Natural killer cell (primary cell): ENCODE data around the gene PRKAA1. TPM values are rescaled to one million over a fixed set of nuclear protein-coding genes. Genes with fewer than 3 reads are reported as not detected.

ENCODE experiments used
- ATAC-seq, 3 donors: fragments of 150-1000 bp in 2 of 3; fragments of 200-7000 bp in 1 of 3; cut with Tn5 transposase; 1 replicate in 1 of 3; 2 replicates in 2 of 3; pipeline ENCODE4 v1.10.0; 2021; ENCODE audit warnings: mild to moderate bottlenecking in 2 of 3, moderate library complexity in 2 of 3
- DNase-seq, 2 donors: peaks; one replicate each; pipeline versions ENCODE4 v3.0.0 to v3.0.0-alpha.2; 2013 to 2021; ENCODE audit warnings: mixed read lengths in 1 of 2
- H3K27ac ChIP-seq: one replicate; pipeline ENCODE4 v1.5.1; 2013; ENCODE audit warnings: mild to moderate bottlenecking, low read length
- H3K27me3 ChIP-seq: one replicate; pipeline ENCODE4 v1.6.1; 2013; ENCODE audit warnings: low read length; ENCODE audit not compliant: control insufficient read depth, insufficient read depth
- H3K36me3 ChIP-seq: one replicate; pipeline ENCODE4 v1.6.1; 2013; ENCODE audit warnings: low read length; ENCODE audit not compliant: control insufficient read depth, insufficient read depth
- H3K4me1 ChIP-seq: one replicate; pipeline ENCODE4 v1.6.1; 2013; ENCODE audit warnings: low read length; ENCODE audit not compliant: control insufficient read depth, insufficient read depth
- H3K4me3 ChIP-seq: one replicate; pipeline ENCODE4 v1.5.1; 2013; ENCODE audit warnings: low read length
- H3K9me3 ChIP-seq: one replicate; pipeline ENCODE4 v1.6.1; 2013; ENCODE audit warnings: low read length; ENCODE audit not compliant: control insufficient read depth, insufficient read depth
- H3K27ac Mint-ChIP-seq, 2 donors: one replicate each; pipeline ENCODE4 v1.8.0; 2022; ENCODE audit warnings: mild to moderate bottlenecking in 2 of 2, mixed read lengths in 2 of 2, moderate library complexity in 1 of 2
- H3K27me3 Mint-ChIP-seq, 2 donors: one replicate each; pipeline ENCODE4 v1.8.0; 2022; ENCODE audit warnings: low read depth in 2 of 2, mixed read lengths in 2 of 2
- H3K36me3 Mint-ChIP-seq: one replicate; pipeline ENCODE4 v1.8.0; 2022; ENCODE audit warnings: mixed read lengths
- H3K4me1 Mint-ChIP-seq, 2 donors: one replicate each; pipeline ENCODE4 v1.8.0; 2022; ENCODE audit warnings: mixed read lengths in 2 of 2
- H3K4me3 Mint-ChIP-seq: one replicate; pipeline ENCODE4 v1.8.0; 2022; ENCODE audit warnings: mild to moderate bottlenecking, moderate library complexity, mixed read lengths
- H3K9me3 Mint-ChIP-seq, 2 donors: one replicate each; pipeline ENCODE4 v1.8.0; 2022; ENCODE audit warnings: mixed read lengths in 2 of 2
- WGBS: methylation state at CpG from one replicate; pipeline ENCODE4 v1.1.7; 2013; ENCODE audit warnings: missing lambda C conversion rate; ENCODE audit not compliant: insufficient coverage; 5-methylcytosine and 5-hydroxymethylcytosine counted together
- intact Hi-C: fragments of 100-400 bp; cut with micrococcal nuclease; formaldehyde crosslinking; loops from one replicate; pipeline ENCODE4 v1.14.2; 2022
- total RNA-seq, 4 donors: library from RNA; stranded (reverse); fragments of 120-200 nt in 1 of 4; gene quantifications; one replicate each; pipeline versions ENCODE4 v1.2.3 to v1.2.4, GENCODE V29; 2013 to 2022
- TF ChIP-seq, protein P1 (sequence below): fragments of 200-600 bp; IDR thresholded peaks from one replicate; pipeline ENCODE4 v1.8.0; 2022; ENCODE audit warnings: antibody characterized with exemption

Gene PRKAA1
- total RNA-seq, 3 donors from 2014 or later (not counting 1 experiment from before 2014, with no cell fraction given): 120 to 165 (median 122) TPM

GRCh38 chr5:40755407-40756365, 42.5 kb downstream of the PRKAA1 start, which contains the start of gene TTC33:
Gene TTC33 (minus strand): TSS chr5:40755961. CDS start chr5:40747018, 8,943 bp downstream.
- ATAC-seq: peak; percentile 90 to 97 (median 94)
- TF ChIP-seq, protein P1, sequence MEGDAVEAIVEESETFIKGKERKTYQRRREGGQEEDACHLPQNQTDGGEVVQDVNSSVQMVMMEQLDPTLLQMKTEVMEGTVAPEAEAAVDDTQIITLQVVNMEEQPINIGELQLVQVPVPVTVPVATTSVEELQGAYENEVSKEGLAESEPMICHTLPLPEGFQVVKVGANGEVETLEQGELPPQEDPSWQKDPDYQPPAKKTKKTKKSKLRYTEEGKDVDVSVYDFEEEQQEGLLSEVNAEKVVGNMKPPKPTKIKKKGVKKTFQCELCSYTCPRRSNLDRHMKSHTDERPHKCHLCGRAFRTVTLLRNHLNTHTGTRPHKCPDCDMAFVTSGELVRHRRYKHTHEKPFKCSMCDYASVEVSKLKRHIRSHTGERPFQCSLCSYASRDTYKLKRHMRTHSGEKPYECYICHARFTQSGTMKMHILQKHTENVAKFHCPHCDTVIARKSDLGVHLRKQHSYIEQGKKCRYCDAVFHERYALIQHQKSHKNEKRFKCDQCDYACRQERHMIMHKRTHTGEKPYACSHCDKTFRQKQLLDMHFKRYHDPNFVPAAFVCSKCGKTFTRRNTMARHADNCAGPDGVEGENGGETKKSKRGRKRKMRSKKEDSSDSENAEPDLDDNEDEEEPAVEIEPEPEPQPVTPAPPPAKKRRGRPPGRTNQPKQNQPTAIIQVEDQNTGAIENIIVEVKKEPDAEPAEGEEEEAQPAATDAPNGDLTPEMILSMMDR: peak; percentile 57
- Mint-ChIP-seq H3K27ac (no peak within 1 kb of the TSS), H3K27me3 (no peaks in the 10 kb centered on the region), H3K9me3 (no peaks in the 10 kb centered on the region), H3K4me3 (no peak within 1 kb of the TSS), H3K4me1 (peaks cover 22 to 24% of the 10 kb centered on the region in 2 donors), H3K36me3 (no peaks in the 10 kb centered on the region)
- Histone ChIP-seq H3K9me3 (no peaks in the 10 kb centered on the region), H3K4me1 (peaks cover 5% of the 10 kb centered on the region), H3K4me3 (peak within 1 kb of the TSS; percentile 75), H3K36me3 (peaks cover 3% of the 10 kb centered on the region), H3K27ac (peak within 1 kb of the TSS; percentile 68), H3K27me3 (no peaks in the 10 kb centered on the region)
- WGBS: 8% methylated on average over 80 of the region's 80 CpGs
- intact Hi-C loops: loop anchor here (1.0 to 2.0 kb wide), 4 partner anchors 43 to 124 kb away; partner anchors contain the start of genes PRKAA1 and RPL37
- DNase-seq: peak; percentile 89 to 95

GRCh38 chr5:40755093-40755406, 43.1 kb downstream of the PRKAA1 start:
- peak overlapping the region; percentile 68 for H3K27ac ChIP-seq
- H3K4me1 ChIP-seq: peaks cover 5% of the 10 kb centered on the region
- TF ChIP-seq, protein P1: peak; percentile 63
- no peak overlapping the region for H3K27ac Mint-ChIP-seq
- no peaks in the 10 kb centered on the region for H3K27me3 ChIP-seq
- WGBS: 0% methylated on average over 11 of the region's 11 CpGs
- intact Hi-C loops: loop anchor here (1.0 to 2.0 kb wide), 4 partner anchors 43 to 124 kb away; partner anchors contain the start of genes PRKAA1 and RPL37
- no peaks in the 10 kb centered on the region for H3K36me3 Mint-ChIP-seq
- no peaks in the 10 kb centered on the region for H3K9me3 Mint-ChIP-seq
- H3K36me3 ChIP-seq: no peaks in the 10 kb centered on the region
- H3K4me3 Mint-ChIP-seq: no peak overlapping the region
- peak overlapping the region; percentile 75 for H3K4me3 ChIP-seq
- H3K27me3 Mint-ChIP-seq: no peaks in the 10 kb centered on the region
- no peaks in the 10 kb centered on the region for H3K9me3 ChIP-seq
- H3K4me1 Mint-ChIP-seq: peaks cover 22 to 29% of the 10 kb centered on the region in 2 donors
- ATAC-seq: peak; percentile 70 to 81 (median 74)
- peak; percentile 44 to 85 for DNase-seq

DNA sequence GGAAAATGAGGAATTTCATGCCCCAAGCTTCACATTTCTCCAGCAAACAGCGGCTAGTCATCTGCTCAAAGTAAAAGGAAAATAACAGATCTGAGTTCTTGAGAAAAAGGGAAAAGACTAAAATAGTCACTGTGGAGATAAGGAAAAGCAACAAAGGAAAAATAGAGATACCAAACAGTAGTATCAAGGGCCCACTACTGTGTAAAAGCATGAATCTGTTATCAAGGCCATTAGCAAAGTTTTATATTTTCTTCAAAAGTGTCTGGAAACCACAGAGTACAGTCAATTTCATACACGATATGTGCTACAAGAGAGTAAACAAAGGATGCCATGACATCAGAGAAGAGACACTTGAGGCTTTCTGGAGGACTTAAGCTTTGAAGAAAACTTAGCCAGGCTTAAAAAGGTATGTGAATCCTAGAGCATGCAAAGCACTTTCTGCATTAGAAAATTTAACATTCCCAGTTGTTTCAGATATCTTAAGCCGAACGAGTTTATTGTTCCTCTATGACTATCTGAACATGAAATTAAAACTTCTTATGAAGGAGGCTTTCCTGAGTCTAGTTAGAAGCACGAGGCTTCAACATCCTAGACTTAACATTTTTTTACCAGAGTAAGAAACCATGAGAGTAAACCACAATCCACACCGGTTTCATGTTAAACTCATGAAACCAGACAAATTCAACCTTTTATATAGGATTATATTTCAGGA, 43.6 kb downstream of the PRKAA1 start:
- Histone ChIP-seq H3K4me3 (peak overlapping the region; percentile 75), H3K36me3 (no peaks in the 10 kb centered on the region), H3K4me1 (peaks cover 5% of the 10 kb centered on the region), H3K9me3 (no peaks in the 10 kb centered on the region), H3K27ac (peak overlapping the region; percentile 68), H3K27me3 (no peaks in the 10 kb centered on the region)
- Mint-ChIP-seq H3K27ac (no peak overlapping the region), H3K4me3 (no peak overlapping the region), H3K4me1 (peaks cover 22 to 29% of the 10 kb centered on the region in 2 donors), H3K9me3 (no peaks in the 10 kb centered on the region), H3K36me3 (no peaks in the 10 kb centered on the region), H3K27me3 (no peaks in the 10 kb centered on the region)
- intact Hi-C loops: loop anchor here (1.0 to 2.0 kb wide), 4 partner anchors 44 to 125 kb away; partner anchors contain the start of genes PRKAA1 and RPL37
- ATAC-seq (peak in 2 of 3 donors; percentile 21 to 28), DNase-seq (peak in 1 of 2 donors; percentile 67)
- 24% methylated on average over 5 of the region's 6 CpGs for WGBS
- TF ChIP-seq, protein P1: no peak
